HEK293 (cell line): ENCODE measurements around the gene ZNF599.

ENCODE experiments used
- GLIS2 ChIP-seq: fragments of 450-650 bp; formaldehyde crosslinking; IDR thresholded peaks from 2 replicates; pipeline ENCODE4 v1.5.1; 2016; ENCODE audit warnings: missing biosample characterization, missing genetic modification characterization
- KLF17 ChIP-seq: fragments of 450-650 bp; formaldehyde crosslinking; IDR thresholded peaks from 2 replicates; pipeline ENCODE4 v1.5.1; 2016; ENCODE audit warnings: missing biosample characterization, missing genetic modification characterization
- MYNN ChIP-seq: fragments of 450-650 bp; formaldehyde crosslinking; IDR thresholded peaks from 2 replicates; pipeline ENCODE4 v1.5.1; 2016; ENCODE audit warnings: missing biosample characterization, missing genetic modification characterization, borderline replicate concordance
- RBAK ChIP-seq: fragments of 450-650 bp; formaldehyde crosslinking; IDR thresholded peaks from 2 replicates; pipeline ENCODE4 v1.5.1; 2016; ENCODE audit warnings: missing biosample characterization, missing genetic modification characterization
- SCRT2 ChIP-seq: fragments of 450-650 bp; formaldehyde crosslinking; IDR thresholded peaks from 2 replicates; pipeline ENCODE4 v1.5.1; 2016; ENCODE audit warnings: missing biosample characterization, missing genetic modification characterization
- ZBTB20 ChIP-seq: fragments of 450-650 bp; formaldehyde crosslinking; IDR thresholded peaks from 2 replicates; pipeline ENCODE4 v1.5.1; 2016; ENCODE audit warnings: missing biosample characterization, missing genetic modification characterization
- ZBTB44 ChIP-seq: fragments of 450-650 bp; IDR thresholded peaks from 2 replicates; pipeline ENCODE4 v1.5.1; 2018; ENCODE audit warnings: missing biosample characterization, mild to moderate bottlenecking, missing genetic modification characterization
- ZBTB49 ChIP-seq: fragments of 450-650 bp; formaldehyde crosslinking; IDR thresholded peaks from 2 replicates; pipeline ENCODE4 v1.5.1; 2016; ENCODE audit warnings: missing biosample characterization, missing genetic modification characterization, low read depth
- ZFP3 ChIP-seq: fragments of 450-650 bp; formaldehyde crosslinking; IDR thresholded peaks from 2 replicates; pipeline ENCODE4 v1.5.1; 2016; ENCODE audit warnings: low read depth, missing biosample characterization, missing genetic modification characterization
- ZIC2 ChIP-seq: fragments of 450-650 bp; formaldehyde crosslinking; IDR thresholded peaks from 2 replicates; pipeline ENCODE4 v1.5.1; 2016; ENCODE audit warnings: missing biosample characterization, missing genetic modification characterization
- ZNF10 ChIP-seq: fragments of 450-650 bp; formaldehyde crosslinking; IDR thresholded peaks from 2 replicates; pipeline ENCODE4 v1.5.1; 2017; ENCODE audit warnings: missing biosample characterization, missing genetic modification characterization
- ZNF132 ChIP-seq: fragments of 450-650 bp; formaldehyde crosslinking; IDR thresholded peaks from 2 replicates; pipeline ENCODE4 v1.5.1; 2017; ENCODE audit warnings: missing biosample characterization, missing genetic modification characterization, borderline replicate concordance
- ZNF184 ChIP-seq: fragments of 450-650 bp; IDR thresholded peaks from 2 replicates; pipeline ENCODE4 v1.5.1; 2018; ENCODE audit warnings: missing biosample characterization, mild to moderate bottlenecking, missing genetic modification characterization
- ZNF350 ChIP-seq: fragments of 450-650 bp; formaldehyde crosslinking; IDR thresholded peaks from 2 replicates; pipeline ENCODE4 v1.5.0; 2017; ENCODE audit warnings: missing biosample characterization, mild to moderate bottlenecking, missing genetic modification characterization
- ZNF510 ChIP-seq: fragments of 450-650 bp; formaldehyde crosslinking; IDR thresholded peaks from 2 replicates; pipeline ENCODE4 v1.5.1; 2018; ENCODE audit warnings: mild to moderate bottlenecking, missing genetic modification characterization, missing biosample characterization; ENCODE audit not compliant: insufficient replicate concordance
- ZNF544 ChIP-seq: fragments of 450-650 bp; formaldehyde crosslinking; IDR thresholded peaks from 2 replicates; pipeline ENCODE4 v1.5.0; 2017; ENCODE audit warnings: missing biosample characterization, missing genetic modification characterization
- ZNF549 ChIP-seq: fragments of 450-650 bp; IDR thresholded peaks from 2 replicates; pipeline ENCODE4 v1.5.1; 2018; ENCODE audit warnings: missing biosample characterization, missing genetic modification characterization, mild to moderate bottlenecking, inconsistent platforms, moderate library complexity
- ZNF558 ChIP-seq: fragments of 450-650 bp; formaldehyde crosslinking; IDR thresholded peaks from 2 replicates; pipeline ENCODE4 v1.5.1; 2016; ENCODE audit warnings: missing biosample characterization, missing genetic modification characterization
- ZNF596 ChIP-seq: fragments of 450-650 bp; IDR thresholded peaks from 2 replicates; pipeline ENCODE4 v1.5.0; 2018; ENCODE audit warnings: missing biosample characterization, mild to moderate bottlenecking, missing genetic modification characterization, moderate library complexity
- ZNF670 ChIP-seq: fragments of 450-650 bp; formaldehyde crosslinking; IDR thresholded peaks from 2 replicates; pipeline ENCODE4 v1.5.1; 2016; ENCODE audit warnings: missing biosample characterization, missing genetic modification characterization, low read depth
- ZSCAN4 ChIP-seq: fragments of 450-650 bp; formaldehyde crosslinking; IDR thresholded peaks from 2 replicates; pipeline ENCODE4 v1.5.1; 2017; ENCODE audit warnings: missing biosample characterization, missing genetic modification characterization
- TF ChIP-seq, protein P1 (sequence below): fragments of 450-650 bp; IDR thresholded peaks from 2 replicates; pipeline ENCODE4 v1.5.1; 2018; ENCODE audit warnings: missing biosample characterization, missing genetic modification characterization
- TF ChIP-seq, protein P2 (sequence below): fragments of 450-650 bp; formaldehyde crosslinking; IDR thresholded peaks from 2 replicates; pipeline ENCODE4 v1.5.1; 2016; ENCODE audit warnings: missing biosample characterization, missing genetic modification characterization
- TF ChIP-seq, protein P3 (sequence below): fragments of 450-650 bp; formaldehyde crosslinking; conservative IDR thresholded peaks from 2 replicates; pipeline ENCODE4 v1.5.1; 2016; ENCODE audit warnings: low read depth, missing biosample characterization, missing genetic modification characterization

ZNF599 gene

DNA sequence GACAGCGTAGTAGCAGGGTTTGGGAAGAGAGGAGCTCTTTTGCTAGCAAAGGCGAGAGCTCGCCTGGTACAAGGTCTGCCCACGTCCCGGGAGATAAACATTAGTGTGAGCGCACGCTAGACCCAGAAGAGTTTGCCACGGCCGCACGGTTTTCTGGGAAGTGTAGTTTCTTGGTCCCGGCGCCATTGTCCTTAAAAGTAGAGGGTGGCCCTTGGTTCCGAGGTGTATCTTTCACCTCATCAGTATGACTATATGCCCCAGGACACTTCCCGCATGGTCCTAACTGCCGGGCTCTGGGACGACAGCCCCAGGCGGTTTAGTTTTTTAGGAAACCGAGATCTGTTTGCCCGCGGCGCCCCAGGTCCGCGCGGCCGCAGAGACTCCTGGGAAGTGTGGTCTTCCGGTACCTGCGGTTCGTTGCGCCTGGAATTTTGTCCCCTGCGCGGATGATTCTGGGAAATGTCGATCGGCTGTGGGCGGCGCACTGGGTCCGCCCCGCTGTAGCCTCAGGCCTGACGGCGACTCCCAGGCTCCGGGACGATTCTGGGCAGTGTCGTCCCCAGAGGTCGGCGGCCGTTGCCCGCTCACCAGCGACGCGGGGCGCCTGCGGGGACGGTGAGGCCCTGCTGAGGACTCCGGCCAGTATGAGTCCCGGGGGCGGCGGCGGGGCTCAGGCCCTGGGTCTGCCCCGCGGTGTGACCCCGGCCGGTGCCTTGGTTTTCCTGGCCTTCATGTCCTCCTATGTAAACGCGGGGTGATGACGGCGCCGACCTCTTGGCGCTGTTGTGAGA lies 39.1 kb downstream of the ZNF599 start, which contains the start of gene ZNF181 (continued):
- TF ChIP-seq ZNF184 (peak; percentile 37), ZNF132 (tag by site-specific recombination) (no peak), ZIC2 (tag by site-specific recombination) (peak; percentile 80), ZNF10 (no peak; the same call in none of the 2 replicates), ZNF350 (no peak; the same call in 1 of the 2 replicates), ZNF549 (tag by site-specific recombination) (no peak), ZSCAN4 (tag by site-specific recombination) (peak; percentile 36), SCRT2 (tag by site-specific recombination) (peak; percentile 97; the same call in 1 of the 2 replicates), ZBTB44 (tag by site-specific recombination) (no peak; the same call in 1 of the 2 replicates), GLIS2 (peak; percentile 70), ZNF596 (tag by site-specific recombination) (no peak; the same call in 1 of the 2 replicates), KLF17 (tag by site-specific recombination) (peak; percentile 95), ZNF670 (tag by site-specific recombination) (no peak), ZBTB49 (no peak), RBAK (tag by site-specific recombination) (peak; percentile 52; the same call in 1 of the 2 replicates), ZBTB20 (tag by site-specific recombination) (peak; percentile 95), ZFP3 (tag by site-specific recombination) (no peak), ZNF558 (tag by site-specific recombination) (peak; percentile 67; the same call in 1 of the 2 replicates), MYNN (tag by site-specific recombination) (0 out of 2 replicates have a peak, but pooled peaks have one; percentile 48), ZNF544 (tag by site-specific recombination) (no peak), ZNF510 (no peak)
- TF ChIP-seq, protein P1, sequence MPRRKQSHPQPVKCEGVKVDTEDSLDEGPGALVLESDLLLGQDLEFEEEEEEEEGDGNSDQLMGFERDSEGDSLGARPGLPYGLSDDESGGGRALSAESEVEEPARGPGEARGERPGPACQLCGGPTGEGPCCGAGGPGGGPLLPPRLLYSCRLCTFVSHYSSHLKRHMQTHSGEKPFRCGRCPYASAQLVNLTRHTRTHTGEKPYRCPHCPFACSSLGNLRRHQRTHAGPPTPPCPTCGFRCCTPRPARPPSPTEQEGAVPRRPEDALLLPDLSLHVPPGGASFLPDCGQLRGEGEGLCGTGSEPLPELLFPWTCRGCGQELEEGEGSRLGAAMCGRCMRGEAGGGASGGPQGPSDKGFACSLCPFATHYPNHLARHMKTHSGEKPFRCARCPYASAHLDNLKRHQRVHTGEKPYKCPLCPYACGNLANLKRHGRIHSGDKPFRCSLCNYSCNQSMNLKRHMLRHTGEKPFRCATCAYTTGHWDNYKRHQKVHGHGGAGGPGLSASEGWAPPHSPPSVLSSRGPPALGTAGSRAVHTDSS: no peak; the same call in 1 of the 2 replicates
- TF ChIP-seq, protein P2, sequence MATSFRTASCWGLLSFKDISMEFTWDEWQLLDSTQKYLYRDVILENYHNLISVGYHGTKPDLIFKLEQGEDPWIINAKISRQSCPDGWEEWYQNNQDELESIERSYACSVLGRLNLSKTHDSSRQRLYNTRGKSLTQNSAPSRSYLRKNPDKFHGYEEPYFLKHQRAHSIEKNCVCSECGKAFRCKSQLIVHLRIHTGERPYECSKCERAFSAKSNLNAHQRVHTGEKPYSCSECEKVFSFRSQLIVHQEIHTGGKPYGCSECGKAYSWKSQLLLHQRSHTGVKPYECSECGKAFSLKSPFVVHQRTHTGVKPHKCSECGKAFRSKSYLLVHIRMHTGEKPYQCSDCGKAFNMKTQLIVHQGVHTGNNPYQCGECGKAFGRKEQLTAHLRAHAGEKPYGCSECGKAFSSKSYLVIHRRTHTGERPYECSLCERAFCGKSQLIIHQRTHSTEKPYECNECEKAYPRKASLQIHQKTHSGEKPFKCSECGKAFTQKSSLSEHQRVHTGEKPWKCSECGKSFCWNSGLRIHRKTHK (tag by site-specific recombination): no peak
- TF ChIP-seq, protein P3, sequence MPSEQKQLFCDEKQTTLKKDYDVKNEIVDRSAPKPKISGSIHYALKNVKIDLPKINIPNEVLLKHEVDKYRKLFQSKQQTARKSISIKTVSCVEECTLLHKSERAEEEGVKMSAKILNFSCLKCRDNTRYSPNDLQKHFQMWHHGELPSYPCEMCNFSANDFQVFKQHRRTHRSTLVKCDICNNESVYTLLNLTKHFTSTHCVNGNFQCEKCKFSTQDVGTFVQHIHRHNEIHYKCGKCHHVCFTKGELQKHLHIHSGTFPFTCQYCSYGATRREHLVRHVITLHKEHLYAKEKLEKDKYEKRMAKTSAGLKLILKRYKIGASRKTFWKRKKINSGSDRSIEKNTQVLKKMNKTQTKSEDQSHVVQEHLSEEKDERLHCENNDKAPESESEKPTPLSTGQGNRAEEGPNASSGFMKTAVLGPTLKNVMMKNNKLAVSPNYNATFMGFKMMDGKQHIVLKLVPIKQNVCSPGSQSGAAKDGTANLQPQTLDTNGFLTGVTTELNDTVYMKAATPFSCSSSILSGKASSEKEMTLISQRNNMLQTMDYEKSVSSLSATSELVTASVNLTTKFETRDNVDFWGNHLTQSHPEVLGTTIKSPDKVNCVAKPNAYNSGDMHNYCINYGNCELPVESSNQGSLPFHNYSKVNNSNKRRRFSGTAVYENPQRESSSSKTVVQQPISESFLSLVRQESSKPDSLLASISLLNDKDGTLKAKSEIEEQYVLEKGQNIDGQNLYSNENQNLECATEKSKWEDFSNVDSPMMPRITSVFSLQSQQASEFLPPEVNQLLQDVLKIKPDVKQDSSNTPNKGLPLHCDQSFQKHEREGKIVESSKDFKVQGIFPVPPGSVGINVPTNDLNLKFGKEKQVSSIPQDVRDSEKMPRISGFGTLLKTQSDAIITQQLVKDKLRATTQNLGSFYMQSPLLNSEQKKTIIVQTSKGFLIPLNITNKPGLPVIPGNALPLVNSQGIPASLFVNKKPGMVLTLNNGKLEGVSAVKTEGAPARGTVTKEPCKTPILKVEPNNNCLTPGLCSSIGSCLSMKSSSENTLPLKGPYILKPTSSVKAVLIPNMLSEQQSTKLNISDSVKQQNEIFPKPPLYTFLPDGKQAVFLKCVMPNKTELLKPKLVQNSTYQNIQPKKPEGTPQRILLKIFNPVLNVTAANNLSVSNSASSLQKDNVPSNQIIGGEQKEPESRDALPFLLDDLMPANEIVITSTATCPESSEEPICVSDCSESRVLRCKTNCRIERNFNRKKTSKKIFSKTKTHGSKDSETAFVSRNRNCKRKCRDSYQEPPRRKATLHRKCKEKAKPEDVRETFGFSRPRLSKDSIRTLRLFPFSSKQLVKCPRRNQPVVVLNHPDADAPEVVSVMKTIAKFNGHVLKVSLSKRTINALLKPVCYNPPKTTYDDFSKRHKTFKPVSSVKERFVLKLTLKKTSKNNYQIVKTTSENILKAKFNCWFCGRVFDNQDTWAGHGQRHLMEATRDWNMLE (tag by site-specific recombination): peak; percentile 79
